ENCODE measurements around the gene OR5I1.
"Not testable (repeated sequence)": the region's sequence is repeated elsewhere in the genome, so short reads cannot be mapped to it uniquely, and the experiment has no call there.

Gene OR5I1

DNA sequence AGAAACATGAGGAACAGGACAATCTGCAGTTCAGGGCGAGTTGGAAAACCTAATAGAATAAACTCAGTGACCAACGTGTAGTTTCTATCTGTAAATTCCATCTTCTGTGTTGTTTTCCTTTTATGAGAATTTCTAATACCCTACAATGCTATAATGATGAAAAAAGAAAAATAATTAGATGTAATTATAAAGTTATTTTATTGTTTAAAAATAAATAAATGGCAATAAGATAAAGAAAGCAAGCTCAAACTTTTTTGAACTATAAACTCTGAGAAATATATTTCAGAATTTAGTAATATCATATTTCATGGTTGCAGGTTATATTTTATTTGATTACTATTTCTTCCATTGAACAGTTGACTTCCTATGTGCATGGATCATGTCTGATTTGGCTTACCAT, at the start of gene OR5I1:
Gene OR5I1, minus strand, starts transcription at position 101 of the 400 bp plus-strand sequence. Its CDS starts 0 bp downstream, at position 101.
- DNase-seq = no peak

DNA sequence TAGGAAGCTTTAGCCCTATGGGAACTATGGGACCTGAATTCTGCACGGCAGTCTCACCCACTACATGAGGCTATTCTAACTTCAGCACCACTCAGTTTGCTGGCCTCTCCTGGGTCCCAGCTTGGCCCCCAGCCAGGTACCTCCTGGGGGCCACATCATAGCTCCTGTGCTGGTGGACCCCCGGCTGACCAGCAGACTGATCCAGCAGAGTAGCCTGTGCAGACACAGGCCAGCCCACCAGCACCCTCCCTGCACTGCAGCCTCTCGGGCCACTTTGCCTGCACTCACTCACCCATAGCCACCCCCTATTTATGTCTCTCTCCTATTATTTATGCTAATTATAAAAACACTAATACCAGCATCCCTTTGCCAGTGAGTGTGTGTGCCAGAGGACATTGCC, 34.7 kb upstream of the OR5I1 start:
- DNase-seq = no peak

- no peak for DNase-seq
Measured at GRCh38 chr11:55969845-55970244, 33.6 kb upstream of the OR5I1 start, which contains the start of gene OR10AG1. TSS of gene OR10AG1 (minus strand) at chr11:55969945. CDS start at chr11:55969907, 38 bp downstream.

DNA sequence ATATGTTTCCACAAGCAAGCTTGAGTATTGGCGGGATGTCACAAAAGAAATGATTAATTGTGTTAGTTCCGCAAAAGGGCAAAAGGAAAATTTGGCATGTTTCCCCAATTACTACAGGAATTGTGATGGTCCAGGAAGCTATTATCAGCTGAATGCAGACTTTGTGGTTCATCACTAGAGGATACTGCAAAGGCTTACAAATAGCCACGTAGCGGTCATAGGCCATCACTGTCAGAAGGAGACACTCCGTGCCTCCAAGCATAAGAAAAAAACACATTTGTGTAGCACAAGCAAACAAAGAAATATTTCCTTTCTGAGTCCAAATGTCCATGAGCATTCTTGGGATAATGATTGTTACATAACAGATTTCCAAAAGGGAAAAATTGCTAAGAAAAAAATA, 31.7 kb upstream of the OR5I1 start:
- DNase-seq = no peak

- DNase-seq = no peak
Measured at GRCh38 chr11:55966391-55966790, 30.2 kb upstream of the OR5I1 start.

- DNase-seq = no peak
Measured at GRCh38 chr11:55956521-55956920, 20.3 kb upstream of the OR5I1 start.

DNA sequence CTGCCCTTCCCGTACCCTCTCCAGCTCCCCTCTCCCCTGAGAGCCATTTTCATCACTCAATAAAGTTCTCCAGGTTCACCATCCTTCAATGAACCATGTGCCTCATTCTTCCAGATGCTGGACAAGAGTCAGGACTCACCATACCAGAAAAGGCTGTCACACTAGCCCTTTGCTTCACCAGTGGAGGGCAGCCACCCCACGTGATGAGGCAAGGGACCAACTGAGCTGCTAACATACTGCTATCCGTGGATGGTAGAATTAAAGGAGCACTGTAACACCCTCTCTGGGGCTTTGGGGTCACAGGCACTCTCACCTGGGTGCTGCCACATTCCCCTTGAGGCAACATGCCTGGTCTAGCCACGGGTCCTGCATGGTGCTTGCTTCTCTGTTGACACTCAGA, 13.1 kb upstream of the OR5I1 start:
- no peak for DNase-seq

- peak; percentile 53 for DNase-seq
Measured at GRCh38 chr11:55942785-55943392, 6.7 kb upstream of the OR5I1 start.

DNA sequence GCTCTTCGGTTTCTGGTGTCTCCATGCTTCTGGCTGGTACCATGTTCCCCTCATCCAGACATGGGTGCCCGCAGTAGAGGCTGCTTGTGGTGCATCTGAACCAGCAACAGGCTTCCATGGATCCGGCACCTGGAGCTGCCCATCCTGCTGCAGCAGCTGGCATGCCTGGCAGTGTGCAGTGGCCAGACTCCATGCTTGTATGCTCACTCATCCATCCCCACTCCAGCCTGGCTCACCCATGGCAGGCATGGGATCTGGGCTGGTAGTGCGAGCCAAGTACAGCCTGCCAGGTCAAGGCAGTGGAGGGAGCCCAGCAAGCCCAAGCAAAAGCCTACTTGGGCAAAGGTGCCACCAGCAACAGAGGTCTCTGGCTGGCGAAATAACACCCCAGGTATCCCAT, 15.7 kb downstream of the OR5I1 start:
- no peak for DNase-seq

DNA sequence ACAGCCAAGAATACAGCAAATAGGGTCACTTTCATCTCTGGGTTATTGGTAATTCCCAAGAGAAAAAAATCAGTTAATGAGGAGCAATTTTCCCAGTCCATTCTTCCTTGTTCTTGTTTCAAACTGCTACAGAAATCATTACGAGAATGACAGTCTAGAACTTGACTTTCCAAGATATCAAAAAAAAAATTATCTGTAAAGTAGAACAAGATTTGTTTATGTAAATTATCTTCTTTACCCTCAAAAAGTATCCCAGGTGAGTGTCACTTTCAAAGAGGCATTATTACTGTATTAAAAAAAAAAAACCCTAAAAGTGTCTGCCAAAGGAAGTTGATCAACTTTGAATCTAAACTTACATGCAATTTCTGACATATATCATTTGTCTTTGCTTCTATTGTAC, 21.7 kb downstream of the OR5I1 start, which contains the start of gene OR5W2:
Gene OR5W2, minus strand, starts transcription at position 101 of the 400 bp plus-strand sequence. Its CDS starts 0 bp downstream, at position 101.
- no peak for DNase-seq

DNA sequence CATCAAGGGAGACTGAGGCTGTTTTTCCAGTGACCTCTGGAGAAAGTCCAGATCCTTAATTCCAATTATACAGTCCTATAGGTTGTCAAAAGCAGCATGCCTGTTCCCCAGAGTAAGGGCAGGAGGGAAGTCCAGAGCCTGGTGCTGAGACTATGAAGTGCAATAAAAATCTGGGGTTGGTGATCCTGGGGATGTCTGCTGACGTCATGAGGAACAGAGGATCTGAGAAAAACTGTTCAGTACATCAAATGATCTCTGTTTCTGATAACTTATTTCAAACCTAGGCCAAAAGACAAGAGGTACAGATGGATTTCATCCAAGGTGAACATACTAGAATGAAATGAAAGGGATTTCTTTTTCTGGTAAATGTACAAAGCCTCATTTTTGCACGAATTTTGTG, 33.9 kb downstream of the OR5I1 start:
- DNase-seq = no peak

DNA sequence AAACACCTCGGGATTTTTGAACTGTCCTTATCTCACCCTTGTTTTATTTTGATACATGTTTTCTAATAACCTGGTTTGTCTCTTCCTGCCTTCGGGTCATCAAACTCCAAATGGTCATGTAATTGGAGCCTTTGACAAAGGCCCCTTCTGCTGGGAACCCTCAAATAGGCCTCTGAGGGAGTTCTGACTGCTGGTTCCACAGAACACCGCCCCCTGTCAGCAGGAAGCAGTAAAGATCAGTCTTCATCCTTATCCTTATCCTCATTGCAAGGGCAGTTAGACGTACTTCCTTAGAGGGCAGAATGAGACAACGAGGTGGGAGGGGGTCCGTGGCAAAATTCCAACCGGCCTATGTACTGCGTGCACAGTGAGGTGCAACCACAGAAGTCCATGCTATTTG, 41.0 kb downstream of the OR5I1 start:
- peak; percentile 0 for DNase-seq

DNA sequence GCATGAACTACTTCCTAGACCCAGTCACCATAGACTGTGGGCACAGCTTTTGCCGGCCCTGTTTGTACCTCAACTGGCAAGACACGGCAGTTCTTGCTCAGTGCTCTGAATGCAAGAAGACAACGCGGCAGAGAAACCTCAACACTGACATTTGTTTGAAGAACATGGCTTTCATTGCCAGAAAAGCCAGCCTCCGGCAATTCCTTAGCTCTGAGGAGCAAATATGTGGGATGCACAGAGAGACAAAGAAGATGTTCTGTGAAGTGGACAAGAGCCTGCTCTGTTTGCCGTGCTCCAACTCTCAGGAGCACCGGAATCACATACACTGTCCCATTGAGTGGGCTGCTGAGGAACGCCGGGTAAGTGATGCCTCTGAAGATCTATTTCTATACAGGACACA, 50.7 kb downstream of the OR5I1 start:
- DNase-seq = not testable (repeated sequence)

Data from NCI-H82 (cell line).